Right lobe of liver (tissue), 4 donors: Measurements from ENCODE around the gene BRICD5.

ENCODE experiments used
- POLR2A ChIP-seq: fragments of 450-650 bp; IDR thresholded peaks from one replicate; pipeline ENCODE4 v1.6.1; 2017; ENCODE audit warnings: antibody characterized with exemption, mild to moderate bottlenecking
- TF ChIP-seq, protein P1 (sequence below), 4 donors: fragments of 200-600 bp in 3 of 4; fragments of 450-650 bp in 1 of 4; IDR thresholded peaks; one replicate each; pipeline versions ENCODE4 v1.5.1 to v1.8.0; 2016 to 2022; ENCODE audit warnings: antibody characterized with exemption in 4 of 4, mild to moderate bottlenecking in 2 of 4
- donor health status: DM: no; HTN: no; CAD: no.
- donor health status: DM: no; HTN: no; CAD: no.
- donor health status: DM: no; HTN: yes; CAD: no.

DNA sequence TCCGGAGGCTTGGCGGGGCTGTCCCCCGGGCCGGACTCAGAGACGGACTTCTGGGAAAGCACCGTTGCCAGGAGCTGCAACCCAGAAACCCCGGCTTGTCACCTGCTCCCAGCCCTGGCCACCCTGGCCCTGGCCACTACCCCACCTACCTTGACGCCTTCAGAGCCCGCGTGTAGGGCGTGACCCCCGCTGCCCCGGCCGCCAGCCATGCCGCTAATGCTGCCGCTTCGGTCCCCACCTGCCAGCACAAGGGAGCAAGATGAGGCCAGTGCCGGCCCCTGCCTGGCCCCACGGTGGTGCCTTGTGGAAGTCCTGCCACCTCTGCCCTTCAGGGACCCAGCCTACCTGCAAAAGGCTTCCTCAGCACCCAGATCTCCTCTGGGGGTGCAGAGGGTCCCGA, 25.7 kb downstream of the BRICD5 start:
- TF ChIP-seq, protein P1, sequence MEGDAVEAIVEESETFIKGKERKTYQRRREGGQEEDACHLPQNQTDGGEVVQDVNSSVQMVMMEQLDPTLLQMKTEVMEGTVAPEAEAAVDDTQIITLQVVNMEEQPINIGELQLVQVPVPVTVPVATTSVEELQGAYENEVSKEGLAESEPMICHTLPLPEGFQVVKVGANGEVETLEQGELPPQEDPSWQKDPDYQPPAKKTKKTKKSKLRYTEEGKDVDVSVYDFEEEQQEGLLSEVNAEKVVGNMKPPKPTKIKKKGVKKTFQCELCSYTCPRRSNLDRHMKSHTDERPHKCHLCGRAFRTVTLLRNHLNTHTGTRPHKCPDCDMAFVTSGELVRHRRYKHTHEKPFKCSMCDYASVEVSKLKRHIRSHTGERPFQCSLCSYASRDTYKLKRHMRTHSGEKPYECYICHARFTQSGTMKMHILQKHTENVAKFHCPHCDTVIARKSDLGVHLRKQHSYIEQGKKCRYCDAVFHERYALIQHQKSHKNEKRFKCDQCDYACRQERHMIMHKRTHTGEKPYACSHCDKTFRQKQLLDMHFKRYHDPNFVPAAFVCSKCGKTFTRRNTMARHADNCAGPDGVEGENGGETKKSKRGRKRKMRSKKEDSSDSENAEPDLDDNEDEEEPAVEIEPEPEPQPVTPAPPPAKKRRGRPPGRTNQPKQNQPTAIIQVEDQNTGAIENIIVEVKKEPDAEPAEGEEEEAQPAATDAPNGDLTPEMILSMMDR (IDR thresholded peaks at IDR 0.05): no peak
- TF ChIP-seq POLR2A: no peak
